ENCODE data around the gene LMNTD1.
"Not testable (repeated sequence)": the region's sequence is repeated elsewhere in the genome, so short reads cannot be mapped to it uniquely, and the experiment has no call there.

The LMNTD1 gene

GRCh38 chr12:25426821-25427220, 126.3 kb downstream of the LMNTD1 start:
- not testable (repeated sequence) for DNase-seq
